ENCODE measurements around the gene NEK10. TPM values are rescaled to one million over a fixed set of nuclear protein-coding genes. Genes with fewer than 3 reads are reported as not detected.
"Not testable (repeated sequence)": the region's sequence is repeated elsewhere in the genome, so short reads cannot be mapped to it uniquely, and the experiment has no call there.

Gene NEK10
- under 1 TPM in 1 of 6 donors, not detected in 5; 0.35 TPM for polyA plus RNA-seq (ENCODE audit: low read depth in 6 of 6)

- Mint-ChIP-seq H3K27ac (peak within 1 kb of the TSS; percentile 61 to 92 (median 88)), H3K9me3 (no peaks in the 10 kb centered on the region), H3K36me3 (no peaks in the 10 kb centered on the region), H3K4me1 (peaks cover 15 to 16% (median 15%) of the 10 kb centered on the region in 3 donors), H3K27me3 (peaks cover 0 to 8% (median 6%) of the 10 kb centered on the region in 3 donors), H3K4me3 (peak within 1 kb of the TSS; percentile 79 to 97 (median 95))
- ATAC-seq (ENCODE audit: low read depth in 2 of 2) (peak; percentile 99 to 100), DNase-seq (peak; percentile 91)
Measured at GRCh38 chr3:27368831-27369607, at the start of gene NEK10. TSS of gene NEK10 (minus strand) at chr3:27369383. CDS start at chr3:27352882, 16,501 bp downstream.

GRCh38 chr3:27415202-27415601 lies 46.0 kb upstream of the NEK10 start:
- Mint-ChIP-seq H3K4me1 (no peaks in the 10 kb centered on the region), H3K9me3 (no peaks in the 10 kb centered on the region), H3K36me3 (peaks cover 23 to 32% of the 10 kb centered on the region in 2 donors), H3K4me3 (no peak overlapping the region), H3K27ac (no peak overlapping the region), H3K27me3 (no peaks in the 10 kb centered on the region)
- ATAC-seq (ENCODE audit: low read depth in 2 of 2) (no peak), DNase-seq (no peak)

GRCh38 chr3:27392950-27393679 lies 23.9 kb upstream of the NEK10 start:
- no peaks in the 10 kb centered on the region for H3K4me1 Mint-ChIP-seq
- H3K27ac Mint-ChIP-seq: peak overlapping the region in 2 of 6 donors; percentile 2 to 56
- DNase-seq (no peak), ATAC-seq (ENCODE audit: low read depth in 2 of 2) (no peak)
- H3K4me3 Mint-ChIP-seq: no peak overlapping the region
- no peaks in the 10 kb centered on the region for H3K9me3 Mint-ChIP-seq
- no peaks in the 10 kb centered on the region for H3K27me3 Mint-ChIP-seq
- H3K36me3 Mint-ChIP-seq: peaks cover 15 to 34% of the 10 kb centered on the region in 2 donors

DNA sequence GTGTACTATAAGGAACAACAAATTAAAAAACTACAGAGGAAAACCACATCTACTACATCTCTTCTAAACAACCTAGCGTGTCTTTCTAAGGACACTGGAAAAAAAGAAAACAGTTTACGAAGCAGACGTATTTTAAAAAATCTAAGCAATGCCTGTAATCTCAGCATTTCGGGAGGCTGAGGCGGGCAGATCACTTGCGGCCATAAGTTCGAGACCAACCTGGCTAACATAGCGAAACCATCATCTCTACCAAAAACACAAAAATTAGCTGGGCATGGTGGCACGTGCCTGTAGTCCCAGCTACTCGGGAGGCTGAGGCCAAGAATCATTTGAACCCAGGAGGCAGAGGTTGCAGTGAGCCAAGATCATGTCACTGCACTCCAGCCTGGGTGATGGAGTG lies 23.2 kb upstream of the NEK10 start:
- not testable (repeated sequence) for H3K9me3 Mint-ChIP-seq; H3K4me3 Mint-ChIP-seq; H3K27me3 Mint-ChIP-seq; H3K27ac Mint-ChIP-seq; ATAC-seq (ENCODE audit: low read depth in 2 of 2); H3K4me1 Mint-ChIP-seq; DNase-seq
- H3K36me3 Mint-ChIP-seq: peaks cover 15 to 31% of the 10 kb centered on the region in 2 donors

DNA sequence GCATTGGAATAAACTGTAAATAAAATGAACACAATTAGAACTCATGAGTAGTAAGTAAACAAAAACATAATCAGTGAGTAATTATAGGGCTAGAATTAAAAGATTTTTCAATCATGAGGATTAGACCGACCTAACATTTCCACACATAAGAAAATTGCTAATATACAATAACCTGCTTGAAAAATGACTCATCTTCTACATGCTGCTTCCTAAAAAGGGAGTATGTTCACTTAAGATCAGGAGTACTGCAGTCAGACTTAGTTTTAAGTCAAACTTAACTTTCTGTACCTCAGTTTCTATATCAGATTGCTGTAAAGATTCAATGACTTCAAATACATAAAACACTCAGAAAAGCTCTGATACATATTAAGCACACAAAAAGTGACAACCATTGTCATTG lies 22.6 kb upstream of the NEK10 start:
- H3K4me1 Mint-ChIP-seq: no peaks in the 10 kb centered on the region
- H3K27me3 Mint-ChIP-seq: no peaks in the 10 kb centered on the region
- DNase-seq (no peak), ATAC-seq (ENCODE audit: low read depth in 2 of 2) (no peak)
- H3K36me3 Mint-ChIP-seq: peaks cover 15 to 27% of the 10 kb centered on the region in 2 donors
- peak overlapping the region in 2 of 6 donors; percentile 22 to 49 for H3K27ac Mint-ChIP-seq
- H3K4me3 Mint-ChIP-seq: no peak overlapping the region
- no peaks in the 10 kb centered on the region for H3K9me3 Mint-ChIP-seq

DNA sequence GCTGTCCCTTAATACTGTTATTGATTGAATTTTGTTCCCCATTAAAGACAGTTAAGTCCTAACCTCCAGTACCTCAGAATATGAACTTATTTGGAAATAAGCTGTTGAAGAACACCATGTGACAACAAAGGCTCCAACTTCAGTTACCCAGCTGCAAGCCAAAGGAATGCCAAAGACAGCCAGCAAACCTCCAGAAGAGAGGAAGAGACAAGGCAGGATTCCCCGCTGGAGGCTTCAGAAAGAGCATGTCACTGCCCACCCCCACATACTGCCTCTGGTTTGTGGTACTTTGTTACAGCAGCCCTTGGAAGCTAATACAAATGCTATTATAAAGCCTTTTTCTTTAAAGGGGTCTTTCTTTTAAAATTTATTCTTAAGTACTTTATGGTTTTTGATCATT lies 18.4 kb upstream of the NEK10 start:
- no peak for DNase-seq
- Mint-ChIP-seq H3K4me3 (no peak overlapping the region), H3K27me3 (no peaks in the 10 kb centered on the region), H3K4me1 (no peaks in the 10 kb centered on the region), H3K9me3 (no peaks in the 10 kb centered on the region), H3K36me3 (peaks cover 8 to 35% of the 10 kb centered on the region in 2 donors), H3K27ac (peak overlapping the region in 1 of 6 donors; percentile 28)
- no peak for ATAC-seq (ENCODE audit: low read depth in 2 of 2)

DNA sequence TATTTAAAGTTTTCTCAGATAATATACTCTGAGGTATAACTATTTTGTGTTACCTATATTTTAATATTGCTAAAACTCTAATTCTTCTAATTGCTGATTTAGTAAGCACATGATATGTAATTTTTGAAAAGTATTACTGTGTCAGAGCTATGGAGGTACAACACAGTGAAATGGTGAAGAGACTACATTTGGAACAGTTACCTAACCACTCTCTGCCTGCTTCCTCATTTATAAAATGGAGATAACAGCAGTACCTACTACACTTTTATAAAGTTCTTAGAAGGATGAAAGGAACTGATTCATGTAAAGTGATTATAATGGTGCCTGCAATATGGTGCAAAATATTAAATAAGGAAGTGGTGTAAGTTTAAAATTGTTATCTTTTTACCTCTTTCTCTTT lies 16.3 kb upstream of the NEK10 start:
- no peaks in the 10 kb centered on the region for H3K9me3 Mint-ChIP-seq
- H3K27ac Mint-ChIP-seq: no peak overlapping the region
- peaks cover 8 to 20% of the 10 kb centered on the region in 2 donors for H3K36me3 Mint-ChIP-seq
- no peaks in the 10 kb centered on the region for H3K4me1 Mint-ChIP-seq
- H3K27me3 Mint-ChIP-seq: no peaks in the 10 kb centered on the region
- DNase-seq (no peak), ATAC-seq (ENCODE audit: low read depth in 2 of 2) (no peak)
- no peak overlapping the region for H3K4me3 Mint-ChIP-seq

- H3K9me3 Mint-ChIP-seq: no peaks in the 10 kb centered on the region
- peaks cover 7 to 18% of the 10 kb centered on the region in 2 donors for H3K36me3 Mint-ChIP-seq
- ATAC-seq (ENCODE audit: low read depth in 2 of 2) (no peak), DNase-seq (no peak)
- no peak overlapping the region for H3K4me3 Mint-ChIP-seq
- no peak overlapping the region for H3K27ac Mint-ChIP-seq
- H3K4me1 Mint-ChIP-seq: no peaks in the 10 kb centered on the region
- no peaks in the 10 kb centered on the region for H3K27me3 Mint-ChIP-seq
Measured at GRCh38 chr3:27384191-27384590, 15.0 kb upstream of the NEK10 start.

DNA sequence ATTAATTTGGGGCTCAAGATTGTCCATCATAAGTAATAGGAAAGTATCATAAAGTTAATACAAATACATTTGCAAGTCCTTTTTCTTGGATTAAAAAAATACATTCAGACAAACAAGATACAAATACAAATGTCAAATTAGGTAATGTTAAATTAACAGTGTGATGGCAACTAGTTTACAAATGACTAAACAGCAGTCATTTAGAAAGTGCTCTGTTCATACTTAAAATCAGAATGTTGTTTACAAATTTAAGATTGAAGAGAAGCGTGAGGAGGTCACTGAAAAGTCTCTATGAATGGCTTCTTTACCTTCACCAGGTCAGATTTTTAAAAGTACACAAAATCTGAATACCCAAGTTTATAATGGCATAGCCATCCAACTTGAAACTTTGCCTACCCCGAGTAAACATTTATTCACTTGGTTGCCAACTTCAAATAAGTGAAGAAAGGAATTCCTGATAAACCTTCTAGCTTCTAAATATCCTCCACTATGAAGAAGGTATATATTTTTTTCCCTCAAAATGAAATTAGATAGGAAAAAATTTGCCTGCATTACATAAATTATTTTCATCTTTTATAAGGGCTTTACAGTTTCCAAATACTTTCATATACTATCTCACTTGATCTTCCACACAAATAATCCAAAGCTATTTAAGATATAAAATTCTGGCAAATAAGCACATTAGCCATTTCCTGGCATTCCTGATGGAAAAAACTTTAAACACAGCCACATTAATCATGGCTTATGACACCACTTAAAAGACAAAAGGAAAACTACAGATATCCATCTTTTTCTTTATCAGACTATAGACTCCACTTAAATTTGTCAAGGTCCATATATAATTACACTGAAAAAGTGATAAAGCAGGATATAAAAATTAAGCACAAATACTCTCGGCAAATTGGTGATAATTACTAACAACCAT lies 11.5 kb upstream of the NEK10 start:
- no peak for DNase-seq
- Mint-ChIP-seq H3K9me3 (no peaks in the 10 kb centered on the region), H3K27ac (no peak overlapping the region)

GRCh38 chr3:27378331-27378730 lies 9.1 kb upstream of the NEK10 start:
- no peak overlapping the region for H3K4me3 Mint-ChIP-seq
- no peaks in the 10 kb centered on the region for H3K9me3 Mint-ChIP-seq
- H3K27me3 Mint-ChIP-seq: no peaks in the 10 kb centered on the region
- ATAC-seq (ENCODE audit: low read depth in 2 of 2) (no peak), DNase-seq (no peak)
- H3K36me3 Mint-ChIP-seq: peaks cover 0 to 4% of the 10 kb centered on the region in 2 donors
- H3K4me1 Mint-ChIP-seq: no peaks in the 10 kb centered on the region
- H3K27ac Mint-ChIP-seq: peak overlapping the region in 2 of 6 donors; percentile 63 to 77

More for the DNA sequence above, 11.5 kb upstream of the NEK10 start:
- Mint-ChIP-seq H3K4me3 (no peak overlapping the region), H3K36me3 (peaks cover 0 to 15% of the 10 kb centered on the region in 2 donors), H3K4me1 (no peaks in the 10 kb centered on the region), H3K27me3 (no peaks in the 10 kb centered on the region)
- no peak for ATAC-seq (ENCODE audit: low read depth in 2 of 2)

- DNase-seq (no peak), ATAC-seq (ENCODE audit: low read depth in 2 of 2) (no peak)
- Mint-ChIP-seq H3K9me3 (no peaks in the 10 kb centered on the region), H3K4me3 (no peak overlapping the region), H3K27ac (no peak overlapping the region), H3K4me1 (no peaks in the 10 kb centered on the region), H3K36me3 (no peaks in the 10 kb centered on the region), H3K27me3 (no peaks in the 10 kb centered on the region)
Measured at GRCh38 chr3:27376109-27376772, 7.1 kb upstream of the NEK10 start.

- H3K36me3 Mint-ChIP-seq: no peaks in the 10 kb centered on the region
- H3K4me3 Mint-ChIP-seq: no peak overlapping the region
- peaks cover 0 to 8% (median 6%) of the 10 kb centered on the region in 3 donors for H3K27me3 Mint-ChIP-seq
- H3K9me3 Mint-ChIP-seq: no peaks in the 10 kb centered on the region
- peaks cover 15 to 16% (median 15%) of the 10 kb centered on the region in 3 donors for H3K4me1 Mint-ChIP-seq
- ATAC-seq (ENCODE audit: low read depth in 2 of 2): no peak
- no peak for DNase-seq
- no peak overlapping the region for H3K27ac Mint-ChIP-seq
Measured at GRCh38 chr3:27366062-27366591, 3.1 kb downstream of the NEK10 start.

All from naive B cell (primary cell).